Putamen (tissue), 1 donor: ENCODE data around the gene REC114.
"Not testable (repeated sequence)": the region's sequence is repeated elsewhere in the genome, so short reads cannot be mapped to it uniquely, and the experiment has no call there.

Source experiments
- DNase-seq: peaks from one replicate; pipeline ENCODE4 v3.0.0-alpha.2; 2016; ENCODE audit warnings: low spot score

REC114 gene

DNA sequence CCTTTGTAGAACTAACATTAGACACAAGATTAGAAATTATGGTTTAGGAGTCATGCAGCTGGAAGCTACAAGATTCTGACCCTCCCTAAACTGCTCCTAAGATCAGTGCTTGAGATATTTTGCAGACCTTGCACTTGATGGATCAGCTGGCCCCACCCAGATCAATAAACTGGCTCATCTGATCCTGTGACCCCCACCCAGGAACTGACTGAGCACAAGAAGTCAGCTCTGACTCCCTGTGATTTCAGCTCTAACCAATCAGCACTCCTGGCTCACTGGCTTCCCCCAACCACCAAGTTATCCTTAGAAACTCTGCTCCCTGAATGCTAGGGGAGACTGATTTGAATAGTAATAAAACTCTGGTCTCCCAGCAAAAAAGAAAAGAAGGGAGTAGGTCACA is 134.6 kb downstream of the REC114 start:
- not testable (repeated sequence) for DNase-seq

DNA sequence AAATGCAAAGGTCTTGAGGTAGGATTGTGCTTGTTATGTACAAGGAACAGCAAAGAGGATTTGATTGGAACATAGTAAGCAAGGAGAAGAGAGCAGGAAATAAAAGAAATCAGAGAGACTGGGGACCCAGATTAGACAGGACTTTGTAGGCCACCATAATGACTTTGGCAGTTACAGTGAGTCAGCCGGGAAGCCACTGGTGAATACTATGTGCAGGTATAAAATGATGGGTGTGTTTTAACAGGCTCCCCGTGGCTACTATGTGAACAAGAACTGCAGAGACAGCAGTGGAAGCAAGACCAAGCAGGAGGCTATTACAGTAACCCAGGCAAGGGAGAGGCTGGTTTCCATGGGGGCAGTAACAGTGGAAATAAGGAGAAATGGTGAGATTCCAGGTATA is 135.1 kb downstream of the REC114 start:
- DNase-seq, result no peak

DNA sequence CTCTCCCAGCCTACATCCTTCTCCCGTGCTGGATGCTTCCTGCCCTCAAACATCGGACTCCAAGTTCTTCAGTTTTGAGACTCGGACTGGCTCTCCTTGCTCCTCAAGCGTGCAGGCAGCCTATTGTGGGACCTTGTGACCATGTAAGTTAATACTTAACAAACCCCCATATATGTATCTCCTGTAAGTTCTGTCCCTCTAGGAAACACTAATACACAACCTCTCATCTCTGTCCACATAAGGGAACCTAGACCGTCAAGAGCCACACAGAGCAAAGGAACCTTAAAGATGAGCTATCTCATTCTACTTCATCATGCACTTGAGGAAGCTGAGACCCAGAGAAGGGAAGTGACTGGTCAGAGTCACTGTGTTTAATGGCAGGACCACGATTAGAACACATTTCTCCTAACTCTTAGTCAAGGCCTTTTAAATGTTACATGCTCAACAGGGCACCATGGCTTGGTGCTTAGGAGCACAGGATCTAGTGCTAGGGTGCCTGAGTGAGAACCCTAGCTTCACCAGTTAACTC is 140.0 kb downstream of the REC114 start:
- no peak for DNase-seq

DNA sequence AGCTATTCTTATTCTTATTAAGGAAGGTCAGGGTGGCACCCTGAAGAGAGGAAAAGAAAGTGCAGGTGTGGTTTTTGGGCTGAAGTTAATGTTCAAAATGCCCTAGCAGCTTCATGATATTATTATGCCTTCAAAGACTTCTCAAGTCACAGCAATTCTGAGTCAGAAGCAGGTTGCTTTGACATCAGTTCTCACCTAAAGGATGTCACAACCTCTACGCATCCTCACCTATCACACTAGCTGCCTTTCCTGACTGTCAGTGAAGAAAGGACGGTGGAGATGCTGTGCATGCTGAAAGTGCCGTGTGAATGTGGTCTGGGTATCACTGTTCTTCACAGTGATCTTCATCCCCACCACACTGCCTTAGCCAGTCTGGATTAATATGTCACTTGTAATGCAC is 140.6 kb downstream of the REC114 start:
- no peak for DNase-seq

DNA sequence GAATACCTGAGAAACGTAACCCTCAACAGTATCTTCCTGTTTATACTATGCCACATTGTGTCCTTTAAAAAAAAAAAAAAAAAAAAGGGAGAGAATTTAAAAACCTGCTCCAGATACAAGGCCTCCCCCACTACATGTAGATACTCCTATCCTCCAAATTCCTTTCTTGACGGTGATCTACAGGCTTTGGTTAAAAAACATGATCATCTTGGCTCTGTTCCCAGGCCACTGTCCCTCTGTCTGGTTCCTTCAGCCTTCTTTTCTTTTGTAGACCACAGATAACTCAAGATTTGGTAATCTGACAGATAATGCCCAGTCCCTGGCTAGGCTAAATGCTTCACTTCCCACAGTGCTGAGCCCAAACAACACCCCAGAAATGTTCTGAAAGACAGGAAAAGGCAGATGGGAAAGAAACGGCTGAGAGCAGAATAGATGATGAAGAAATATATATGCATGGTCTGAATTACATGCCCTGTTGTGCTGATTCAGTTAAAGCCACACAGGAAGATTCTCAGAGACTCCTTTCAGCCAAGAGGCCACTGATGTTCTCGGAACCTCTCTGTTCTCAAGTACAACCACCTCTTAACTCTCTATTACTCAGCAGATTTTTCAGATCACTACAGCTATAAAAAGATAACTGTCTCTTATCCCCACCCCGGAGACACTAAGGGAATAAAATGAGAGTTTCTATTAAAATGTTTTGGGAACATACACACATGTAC is 141.9 kb downstream of the REC114 start:
- no peak for DNase-seq

DNA sequence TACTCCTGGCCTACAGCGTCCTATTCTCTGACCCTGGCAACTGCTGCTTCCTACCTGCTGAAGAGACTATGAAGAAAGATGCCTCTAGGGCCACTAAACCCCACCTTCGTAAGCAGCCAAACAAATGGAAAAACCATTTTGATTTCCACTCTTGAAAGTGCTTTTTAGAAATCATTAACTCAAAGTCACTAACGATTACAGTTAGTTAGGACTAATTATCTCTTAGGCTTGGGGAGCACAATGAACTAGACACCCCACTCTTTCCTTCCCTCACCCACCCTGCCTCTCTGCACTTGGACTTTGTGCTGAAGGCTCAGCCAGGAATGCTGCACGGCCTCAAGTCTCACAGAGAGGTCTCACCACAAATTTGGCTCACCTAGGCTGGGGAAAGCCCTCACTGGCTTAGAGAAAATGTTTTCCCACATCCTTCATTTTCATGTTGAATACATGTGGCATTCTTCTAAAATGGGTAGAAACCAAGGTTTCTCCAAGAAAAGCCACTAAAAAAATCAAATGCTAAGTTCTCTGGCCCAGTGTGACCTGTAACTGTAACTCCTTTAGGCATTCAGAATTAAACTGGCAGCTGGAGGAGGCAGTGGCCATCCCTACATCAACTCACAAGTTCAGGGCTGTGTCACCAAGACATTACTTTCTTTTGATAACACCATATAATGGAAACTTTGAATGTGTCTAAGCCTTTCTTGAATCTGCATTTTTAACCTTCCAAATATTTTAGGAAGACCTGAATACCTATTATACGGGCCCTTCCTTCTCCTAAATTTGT is 143.1 kb downstream of the REC114 start:
- no peak for DNase-seq

DNA sequence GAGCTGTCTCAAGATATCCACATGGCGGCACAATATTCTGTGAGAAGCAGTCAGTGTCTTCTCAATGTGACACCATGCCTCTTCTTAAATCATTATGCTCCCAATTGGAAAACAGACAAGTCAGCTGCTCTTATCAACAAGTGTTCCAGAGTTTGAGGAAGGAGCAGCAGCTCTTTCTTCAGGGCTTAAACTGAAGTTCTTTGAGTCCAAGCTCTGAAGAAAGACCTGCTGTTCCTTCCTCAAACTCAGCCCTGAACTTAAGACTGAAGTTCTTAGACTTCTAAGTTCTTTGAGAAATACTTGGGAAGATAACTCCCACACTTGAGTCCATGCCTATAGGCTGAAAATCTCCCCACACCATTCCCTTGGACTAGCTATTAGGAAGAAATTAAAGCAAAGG is 146.8 kb downstream of the REC114 start:
- no peak for DNase-seq

DNA sequence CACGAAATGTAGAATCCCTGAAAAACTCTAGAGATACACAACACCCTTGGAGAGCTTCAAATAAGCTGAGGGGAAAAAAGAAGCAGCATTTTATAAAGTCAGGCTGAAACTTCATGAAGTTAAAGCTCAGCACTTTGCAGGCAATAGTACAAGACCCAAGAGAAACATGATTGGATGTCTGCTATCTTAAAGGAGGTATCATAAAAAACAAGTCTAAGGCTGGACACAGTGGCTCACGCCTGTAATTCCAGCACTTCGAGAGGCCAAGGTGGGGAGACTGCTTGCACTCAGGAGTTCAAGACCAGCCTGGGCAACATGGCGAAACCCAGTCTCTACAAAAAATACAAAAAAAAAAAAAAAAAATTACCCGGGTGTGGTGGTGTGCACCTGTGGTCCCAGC is 147.3 kb downstream of the REC114 start:
- DNase-seq, result no peak

DNA sequence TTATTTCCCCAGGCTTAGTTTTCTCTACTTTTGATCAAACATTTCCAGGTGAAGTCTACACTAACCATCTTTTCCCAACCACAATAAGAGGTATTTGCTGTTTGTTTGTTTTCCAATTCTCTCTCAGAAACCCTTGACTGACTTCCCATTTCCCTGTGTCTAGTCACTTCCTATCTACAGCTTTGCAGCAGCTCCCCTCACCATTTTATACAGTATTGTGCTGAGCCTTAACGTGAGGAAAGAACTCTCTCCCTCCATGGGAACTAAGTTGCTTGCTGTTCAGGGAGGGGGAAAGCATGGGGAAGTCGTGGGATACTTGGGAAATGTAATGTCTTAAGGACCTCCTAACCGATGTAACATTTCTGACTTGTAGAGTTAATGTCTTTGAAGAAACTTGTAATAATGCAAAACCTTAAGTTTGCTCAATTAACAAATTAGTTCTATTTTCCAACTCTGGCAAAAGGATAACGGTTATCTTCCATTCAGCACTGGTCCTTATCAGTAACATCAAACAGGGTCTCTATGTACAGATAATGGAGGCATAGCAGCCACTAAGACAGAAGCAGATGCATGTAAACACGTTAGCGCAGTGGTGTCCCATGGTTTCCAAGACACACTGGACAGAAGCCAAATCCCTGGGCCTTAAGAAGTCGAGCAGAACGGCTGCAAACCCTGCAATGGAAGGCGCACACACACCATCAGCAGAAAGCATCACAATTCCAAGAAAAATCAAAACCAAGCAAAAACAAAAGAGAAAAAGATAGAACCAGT is 150.5 kb downstream of the REC114 start:
- no peak for DNase-seq

DNA sequence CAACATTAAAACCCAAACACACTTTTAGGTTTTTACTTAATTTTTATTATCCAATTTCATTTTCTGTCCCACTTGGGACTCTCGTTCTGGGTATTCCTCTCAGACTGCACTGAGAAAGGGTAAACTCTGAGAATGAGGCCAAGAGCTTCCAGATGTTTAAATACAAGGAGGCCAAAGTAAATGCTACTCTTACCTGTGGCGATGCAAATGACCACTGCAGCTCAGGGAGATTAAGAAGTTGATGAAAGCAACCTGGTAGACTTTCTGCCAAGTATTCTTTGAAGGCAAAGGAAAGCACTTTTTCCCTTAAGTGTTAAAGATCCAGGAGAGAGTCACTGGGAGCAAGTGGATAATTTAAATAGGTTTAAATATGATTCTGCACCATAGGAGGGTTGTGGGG is 151.1 kb downstream of the REC114 start:
- DNase-seq, result no peak

DNA sequence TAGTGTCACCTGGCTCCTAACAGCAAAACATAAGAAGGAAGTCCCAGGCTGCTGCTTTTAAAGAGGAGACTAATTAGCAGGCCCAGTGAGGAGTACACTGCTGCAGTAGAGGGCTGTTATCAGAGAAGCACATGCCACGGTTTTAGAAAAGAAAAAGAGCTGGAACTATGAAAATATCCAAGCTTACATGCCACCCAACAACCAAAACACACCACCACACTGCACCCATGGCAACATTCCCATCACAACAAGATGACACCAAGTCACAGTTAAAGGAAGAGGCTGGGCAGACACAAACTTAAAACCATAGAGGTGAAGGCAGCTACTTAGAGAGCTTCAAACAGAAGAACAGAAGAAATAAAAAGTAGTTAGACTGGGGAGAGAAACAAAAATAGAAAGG is 153.2 kb downstream of the REC114 start:
- no peak for DNase-seq

DNA sequence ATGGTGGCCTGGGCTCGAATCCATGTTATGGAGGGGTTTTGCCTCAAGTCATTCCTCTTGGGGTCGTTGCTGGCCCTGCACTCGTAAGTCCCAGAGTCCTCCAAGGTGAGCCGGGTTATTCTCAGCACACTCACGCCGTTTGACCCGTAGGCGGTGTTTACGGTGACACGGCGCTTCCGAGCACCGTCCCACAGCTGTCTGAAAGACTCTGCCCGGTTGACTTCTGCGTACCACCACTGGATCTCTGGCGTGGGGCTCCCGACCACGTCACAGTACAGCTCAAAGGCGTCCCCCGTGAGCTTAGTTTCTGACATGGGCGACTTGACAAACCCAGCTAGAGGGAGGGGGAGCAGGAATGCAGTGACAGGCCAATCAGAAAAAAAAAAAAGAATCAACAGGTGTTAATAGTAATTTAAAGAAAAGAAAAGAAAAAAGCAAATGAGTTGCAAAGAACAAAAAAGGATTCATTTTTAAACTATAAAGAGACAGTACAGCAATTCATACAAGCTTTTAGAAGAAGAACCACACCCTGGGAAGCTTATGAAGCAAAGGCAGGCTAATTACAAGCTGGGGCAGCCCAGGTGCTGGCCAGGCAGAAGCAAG is 154.2 kb downstream of the REC114 start:
- no peak for DNase-seq

DNA sequence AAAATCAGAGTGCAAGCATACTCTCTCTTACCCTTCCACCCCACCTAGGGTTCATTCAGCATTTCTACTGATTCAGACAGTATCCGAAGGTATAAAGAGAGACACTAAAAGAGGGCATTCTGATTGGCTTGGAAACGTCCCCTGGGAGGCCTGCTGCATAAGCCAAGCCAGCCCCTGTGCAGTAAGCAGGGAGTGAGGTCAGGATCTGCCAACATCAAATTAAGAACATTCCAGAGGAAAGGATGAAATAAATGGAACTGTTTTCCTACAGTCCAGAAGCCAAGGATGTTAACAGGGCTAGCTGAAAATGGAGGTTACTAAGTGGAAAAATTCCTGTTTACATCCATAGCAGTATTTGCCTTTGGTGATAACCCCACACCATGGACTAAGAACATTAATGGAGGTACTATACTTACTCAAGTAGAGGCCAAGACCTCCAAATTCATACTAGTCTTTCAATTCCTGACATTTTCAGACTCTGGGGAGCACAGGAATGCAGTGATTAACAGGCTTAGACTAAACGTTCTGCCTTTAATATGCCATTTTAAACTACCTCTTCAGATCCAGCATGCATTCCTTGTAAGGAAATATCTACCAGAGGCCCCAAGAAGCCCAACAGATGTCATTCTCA is 155.7 kb downstream of the REC114 start:
- DNase-seq, result no peak

DNA sequence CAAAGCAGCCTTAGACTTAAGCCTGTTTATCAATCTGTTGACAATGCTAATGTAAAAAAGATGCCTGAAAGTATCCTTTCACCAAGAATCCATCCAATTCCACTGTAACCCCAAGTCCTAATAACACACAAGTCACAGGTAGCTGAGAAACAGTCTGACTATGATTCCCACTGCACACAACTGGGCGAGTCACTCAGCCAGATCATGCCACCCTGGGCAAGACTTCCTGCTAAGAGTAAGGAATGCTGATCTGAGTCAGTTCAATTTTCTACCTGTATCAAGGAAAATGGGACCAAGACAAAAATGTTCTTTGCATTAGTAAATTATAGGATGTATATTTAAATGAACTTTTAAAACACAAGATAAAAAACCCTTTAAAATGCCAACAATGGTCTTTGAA is 157.0 kb downstream of the REC114 start:
- DNase-seq, result no peak

DNA sequence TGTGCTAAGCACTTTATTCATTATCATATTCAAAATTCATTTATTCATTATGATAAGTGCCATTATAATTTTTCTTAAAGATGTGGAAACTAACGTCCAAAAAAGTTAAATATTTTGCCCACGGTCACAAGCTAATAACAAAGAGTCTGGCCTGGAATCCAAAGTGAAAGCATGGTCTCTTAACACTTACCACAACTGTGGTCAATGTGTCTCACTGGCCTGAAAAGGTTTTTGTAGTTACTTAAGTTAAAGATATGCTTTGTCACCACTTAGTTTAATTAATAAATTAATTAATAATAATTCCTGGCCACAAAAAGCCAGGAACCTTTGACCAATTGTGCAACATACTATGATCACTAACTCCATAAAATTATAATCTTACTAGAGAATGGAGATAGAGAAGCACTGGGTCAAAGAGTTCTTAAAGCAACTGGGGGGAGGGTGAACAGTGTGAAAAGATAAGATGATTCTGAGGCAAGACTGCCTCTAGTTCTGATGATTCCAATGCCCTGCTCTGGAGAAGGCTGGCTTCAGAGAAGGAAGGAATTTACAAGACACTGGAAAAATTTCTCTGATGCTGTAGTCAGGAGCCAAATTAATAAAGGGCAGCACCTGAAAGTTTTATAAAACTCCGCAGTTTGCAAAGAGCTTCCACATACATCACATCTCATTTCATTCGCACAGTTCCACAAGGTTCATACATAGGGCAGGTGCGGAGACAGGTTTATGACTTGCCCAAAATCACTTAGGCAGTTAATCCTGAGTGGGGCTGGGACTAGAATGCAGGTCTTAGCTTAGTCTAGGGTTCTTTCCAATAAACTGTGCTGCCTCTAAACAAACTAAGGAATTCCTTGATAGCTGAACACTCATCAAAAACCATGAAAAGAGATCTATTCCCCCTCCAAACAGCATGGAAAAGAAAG is 157.7 kb downstream of the REC114 start:
- no peak for DNase-seq

DNA sequence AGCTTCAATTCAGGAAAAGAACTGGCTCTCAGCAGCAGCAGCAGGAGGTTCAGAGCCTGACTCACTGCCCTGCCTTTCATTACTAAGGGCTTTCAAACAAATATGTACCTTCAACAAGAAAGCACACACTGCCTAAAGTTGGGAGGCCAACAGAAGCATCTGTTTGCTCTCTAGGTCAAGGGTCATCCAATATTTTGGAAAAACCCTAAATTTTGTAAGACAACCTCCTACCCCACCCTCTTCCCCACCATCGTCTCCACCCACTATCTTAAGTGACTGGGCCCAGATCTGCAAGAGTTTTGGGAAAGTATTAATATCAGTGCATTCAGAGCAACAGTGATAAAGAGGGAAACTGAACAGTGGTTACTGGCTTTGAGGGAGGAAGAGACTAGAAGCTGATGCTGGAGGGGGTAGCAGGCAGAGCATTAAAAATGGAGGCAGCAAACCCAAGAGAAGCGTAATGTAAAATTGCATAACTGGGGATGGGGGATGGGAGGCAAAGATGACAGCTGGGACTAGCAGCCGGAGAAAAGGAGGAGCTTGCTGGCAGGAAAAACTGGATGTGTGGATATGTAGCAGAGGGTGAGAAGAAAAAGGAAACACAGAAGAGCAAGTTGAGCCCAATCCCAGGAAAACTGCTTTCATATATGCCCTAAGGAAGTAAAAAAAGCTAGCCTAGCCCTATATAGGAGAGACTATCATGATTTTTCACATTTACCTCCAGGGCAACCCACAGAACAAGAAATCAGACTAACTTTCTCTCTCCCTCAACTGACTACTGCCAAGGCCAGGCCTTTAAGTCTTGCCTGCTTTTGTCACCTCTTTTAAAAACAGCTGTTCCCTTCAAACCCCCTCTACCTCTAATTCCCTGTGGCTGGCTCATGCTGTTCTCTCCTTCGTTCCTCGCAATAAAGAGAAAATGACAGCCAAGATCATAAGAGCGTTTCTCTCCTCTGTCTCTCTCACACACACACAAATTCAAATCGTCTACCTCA is 158.8 kb downstream of the REC114 start:
- peak; percentile 43 for DNase-seq

DNA sequence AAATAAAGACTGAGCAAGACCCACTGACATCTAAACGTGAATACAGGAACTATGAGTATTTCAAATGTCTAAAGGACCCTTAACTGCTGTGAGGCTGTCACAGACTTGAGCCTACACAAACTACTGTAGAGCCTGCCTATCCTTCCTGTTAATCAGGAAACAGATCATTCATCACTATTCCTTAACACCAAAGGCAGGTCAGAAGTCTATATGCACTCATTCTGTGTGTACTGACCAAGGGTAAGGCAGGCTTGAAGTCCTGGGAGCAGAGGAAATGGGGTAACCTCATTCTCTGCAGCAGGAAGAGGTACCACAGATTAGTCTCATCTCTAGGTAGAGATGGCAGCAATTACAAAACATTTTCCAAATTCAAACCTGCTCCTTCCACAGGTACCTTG is 159.5 kb downstream of the REC114 start:
- DNase-seq, result no peak

DNA sequence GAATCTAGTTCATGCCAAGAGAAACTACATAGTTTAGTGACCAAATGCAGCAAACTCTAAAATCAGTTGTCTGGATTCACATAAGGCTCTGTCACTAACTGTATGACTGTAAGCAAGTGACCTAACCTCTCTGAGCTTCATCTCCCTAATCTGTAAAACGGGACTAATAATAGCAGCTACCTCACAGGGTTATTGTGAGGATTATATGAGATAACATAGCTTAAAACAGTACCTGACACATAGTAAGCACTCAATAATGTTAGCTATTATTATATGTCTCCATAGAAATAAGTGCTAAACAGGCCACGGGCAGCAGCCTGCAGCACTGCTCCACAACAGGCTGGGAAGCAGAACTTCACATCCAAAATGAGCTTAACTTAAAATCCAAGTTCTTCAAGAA is 160.0 kb downstream of the REC114 start:
- no peak for DNase-seq

DNA sequence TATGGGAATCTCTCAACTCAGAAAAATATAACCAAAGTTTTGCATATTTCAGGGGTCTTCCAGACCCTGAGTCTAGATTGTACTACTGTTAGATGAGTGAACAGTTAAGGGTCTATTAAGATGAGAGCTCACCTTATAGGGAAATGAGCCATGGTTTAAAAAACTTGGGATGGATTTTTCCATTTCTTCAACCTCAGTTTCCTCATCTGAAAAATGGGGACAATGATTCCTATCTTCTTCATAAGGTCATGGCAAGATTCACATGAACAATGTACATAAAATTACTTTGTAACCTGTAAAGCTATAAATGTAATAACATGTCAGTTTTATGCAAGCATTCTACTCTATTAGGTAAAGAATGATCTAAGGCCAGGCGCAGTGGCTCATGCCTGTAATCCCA is 161.5 kb downstream of the REC114 start:
- no peak for DNase-seq
